BLaER1 treated with 17β-estradiol and CSF1 and Interleukin-3, amounts not matched to agents 10 nM and 100 nM (cell line): ENCODE data around the gene PLXNC1.

Source experiments
- H3K27ac ChIP-seq, 11 experiments: shearing (Covaris generic); formaldehyde crosslinking; 2 replicates each; pipeline ENCODE4 v1.8.1; 2022
- H3K27me3 ChIP-seq, 11 experiments: shearing (Covaris generic); formaldehyde crosslinking; 2 replicates each; pipeline ENCODE4 v1.8.1; 2022
- H3K36me3 ChIP-seq, 11 experiments: shearing (Covaris generic); formaldehyde crosslinking; 2 replicates each; pipeline ENCODE4 v1.8.1; 2022
- H3K4me1 ChIP-seq, 10 experiments: shearing (Covaris generic); formaldehyde crosslinking; 2 replicates each; pipeline ENCODE4 v1.8.1; 2022
- H3K4me2 ChIP-seq, 11 experiments: shearing (Covaris generic); formaldehyde crosslinking; 2 replicates each; pipeline ENCODE4 v1.8.1; 2022
- H3K4me3 ChIP-seq, 10 experiments: shearing (Covaris generic); formaldehyde crosslinking; 2 replicates each; pipeline ENCODE4 v1.8.1; 2022
- H3K9ac ChIP-seq, 11 experiments: shearing (Covaris generic); formaldehyde crosslinking; 2 replicates each; pipeline ENCODE4 v1.8.1; 2022
- H3K9me3 ChIP-seq, 11 experiments: shearing (Covaris generic); formaldehyde crosslinking; replicated peaks in 1 of 11; 2 replicates each; pipeline ENCODE4 v1.8.1; 2022
- H4K20me1 ChIP-seq, 11 experiments: shearing (Covaris generic); formaldehyde crosslinking; 2 replicates each; pipeline ENCODE4 v1.8.1; 2022
- Cebpa-rat ChIP-seq, 11 experiments: shearing (Covaris generic); IDR thresholded peaks; 2 replicates each; pipeline ENCODE4 v1.8.1; 2022

The PLXNC1 gene

GRCh38 chr12:94230357-94230905, 82.1 kb downstream of the PLXNC1 start:
- peak overlapping the region in 3 of 11 experiments; percentile 2 to 5 (median 3); a peak in 2 of 22 replicates for H3K4me2 ChIP-seq
- no peak overlapping the region for H3K9ac ChIP-seq
- peaks cover 0 to 7% (median 0%) of the 10 kb centered on the region in 11 experiments; a peak in 2 of 22 replicates for H3K27me3 ChIP-seq

GRCh38 chr12:94231709-94232108, 83.3 kb downstream of the PLXNC1 start:
- no peak overlapping the region for H3K4me3 ChIP-seq
- H3K27ac ChIP-seq = no peak overlapping the region
- peaks cover 0 to 42% (median 0%) of the 10 kb centered on the region in 11 experiments; a peak in 5 of 22 replicates for H3K36me3 ChIP-seq
- TF ChIP-seq Cebpa-rat (IDR thresholded peaks at IDR 0.05) = no peak
- no peaks in the 10 kb centered on the region for H3K9me3 ChIP-seq
- H4K20me1 ChIP-seq = no peaks in the 10 kb centered on the region
- H3K4me1 ChIP-seq = peaks cover 0 to 9% (median 0%) of the 10 kb centered on the region in 10 experiments; a peak in 3 of 20 replicates
- no peak overlapping the region for H3K9ac ChIP-seq
- H3K4me2 ChIP-seq = no peak overlapping the region
- peaks cover 0 to 15% (median 0%) of the 10 kb centered on the region in 11 experiments; a peak in 4 of 22 replicates for H3K27me3 ChIP-seq

More at GRCh38 chr12:94230357-94230905, 82.1 kb downstream of the PLXNC1 start:
- no peak overlapping the region for H3K4me3 ChIP-seq
- no peaks in the 10 kb centered on the region for H4K20me1 ChIP-seq
- no peaks in the 10 kb centered on the region for H3K9me3 ChIP-seq
- H3K36me3 ChIP-seq = peaks cover 0 to 47% (median 0%) of the 10 kb centered on the region in 11 experiments; a peak in 5 of 22 replicates
- no peak overlapping the region for H3K27ac ChIP-seq
- H3K4me1 ChIP-seq = peaks cover 0 to 9% (median 0%) of the 10 kb centered on the region in 10 experiments; a peak in 3 of 20 replicates
- TF ChIP-seq Cebpa-rat (IDR thresholded peaks at IDR 0.05) = no peak

DNA sequence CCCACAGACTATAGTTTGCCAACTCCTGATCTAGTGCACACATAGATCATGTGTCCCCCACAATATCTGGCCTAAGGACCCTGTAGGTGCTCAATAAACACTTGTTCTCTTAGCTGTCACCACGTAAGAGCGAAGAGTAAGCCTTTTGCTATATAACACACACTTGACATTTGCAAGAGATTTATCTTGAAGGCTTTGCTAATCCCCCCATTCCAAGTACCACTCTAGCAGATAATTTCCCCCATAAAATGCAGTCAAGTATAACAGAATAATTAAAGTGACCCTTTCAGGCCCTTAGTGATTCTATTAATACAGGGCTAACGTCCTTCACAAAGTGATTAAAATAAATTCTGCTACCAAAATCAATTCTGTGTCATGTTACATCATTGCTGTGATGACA, 87.5 kb downstream of the PLXNC1 start:
- Histone ChIP-seq H4K20me1 (0 out of 22 replicates have a peak, but pooled peaks cover 0 to 4% (median 0%) of the 10 kb centered on the region in 11 experiments), H3K9ac (no peak overlapping the region), H3K36me3 (peaks cover 0 to 22% (median 0%) of the 10 kb centered on the region in 11 experiments; a peak in 3 of 22 replicates), H3K27me3 (peaks cover 0 to 42% (median 0%) of the 10 kb centered on the region in 11 experiments; a peak in 4 of 22 replicates), H3K4me3 (no peak overlapping the region), H3K27ac (no peak overlapping the region), H3K4me2 (no peak overlapping the region), H3K9me3 (no peaks in the 10 kb centered on the region), H3K4me1 (peaks cover 14 to 16% (median 15%) of the 10 kb centered on the region in 10 experiments)
- TF ChIP-seq Cebpa-rat (IDR thresholded peaks at IDR 0.05) = no peak

DNA sequence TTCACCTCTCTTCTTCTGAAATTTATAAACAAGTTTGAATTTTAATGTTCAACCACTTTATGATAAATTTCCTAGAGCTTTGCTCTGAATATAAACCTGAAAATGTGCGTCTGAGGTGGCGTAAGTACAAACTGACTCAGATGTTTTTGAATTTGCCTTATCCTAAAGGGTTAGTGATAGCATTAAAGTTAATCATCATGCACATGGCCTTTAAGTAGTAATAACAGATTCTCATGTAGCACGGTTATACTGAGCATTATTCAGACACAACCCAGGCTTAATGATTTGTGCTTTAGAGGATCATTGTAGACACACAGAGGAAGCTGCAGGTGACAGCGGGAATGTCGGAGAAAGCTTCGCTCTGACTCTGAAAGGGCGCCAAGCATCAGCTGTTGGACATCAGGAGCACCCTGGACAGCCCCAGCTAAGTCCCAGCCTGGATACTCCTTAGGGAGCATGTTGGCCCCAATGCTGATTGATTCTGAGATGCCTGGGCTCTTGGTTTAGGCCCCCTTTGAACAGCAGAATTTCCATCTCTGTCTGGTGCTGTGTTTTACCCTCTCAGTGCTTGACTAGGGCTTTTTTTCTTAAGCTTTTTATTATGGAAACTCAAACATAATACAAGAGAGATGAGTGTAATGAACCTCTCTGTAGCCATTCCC, 91.1 kb downstream of the PLXNC1 start:
- peaks cover 17 to 41% (median 21%) of the 10 kb centered on the region in 10 experiments for H3K4me1 ChIP-seq
- TF ChIP-seq Cebpa-rat (IDR thresholded peaks at IDR 0.05) = no peak
- H4K20me1 ChIP-seq = 0 out of 22 replicates have a peak, but pooled peaks cover 0 to 4% (median 0%) of the 10 kb centered on the region in 11 experiments
- H3K9me3 ChIP-seq = no peaks in the 10 kb centered on the region
- no peak overlapping the region for H3K4me3 ChIP-seq
- H3K4me2 ChIP-seq = peak overlapping the region; percentile 35 to 83 (median 63); a peak in 21 of 22 replicates
- H3K36me3 ChIP-seq = peaks cover 0 to 18% (median 0%) of the 10 kb centered on the region in 11 experiments; a peak in 2 of 22 replicates
- H3K27ac ChIP-seq = no peak overlapping the region
- H3K27me3 ChIP-seq = peaks cover 0 to 49% (median 0%) of the 10 kb centered on the region in 11 experiments; a peak in 4 of 22 replicates
- no peak overlapping the region for H3K9ac ChIP-seq

DNA sequence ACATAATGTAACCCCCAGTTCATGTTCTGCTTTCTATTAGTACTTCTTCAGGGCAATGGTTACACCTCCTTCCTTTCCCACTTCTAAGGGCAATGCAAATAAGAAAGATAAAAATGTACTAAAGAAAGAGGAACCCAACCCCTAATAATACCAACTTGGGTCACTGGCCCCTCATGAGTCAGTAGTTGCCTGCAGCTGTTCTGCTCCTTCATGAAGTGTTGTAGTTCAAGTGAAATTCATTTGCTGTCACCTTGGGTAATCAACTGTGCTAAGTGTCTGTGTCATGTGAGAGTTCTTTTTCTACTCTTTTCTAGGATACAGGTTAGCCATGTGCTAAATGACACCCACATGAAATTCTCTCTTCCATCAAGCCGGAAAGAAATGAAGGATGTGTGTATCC, 91.8 kb downstream of the PLXNC1 start:
- H3K27me3 ChIP-seq = peaks cover 0 to 49% (median 0%) of the 10 kb centered on the region in 11 experiments; a peak in 4 of 22 replicates
- peak overlapping the region in 1 of 11 experiments; percentile 21; a peak in 3 of 22 replicates for H3K27ac ChIP-seq
- no peaks in the 10 kb centered on the region for H3K9me3 ChIP-seq
- H3K36me3 ChIP-seq = peaks cover 0 to 18% (median 0%) of the 10 kb centered on the region in 11 experiments; a peak in 2 of 22 replicates
- peak overlapping the region; percentile 35 to 83 (median 63); a peak in 21 of 22 replicates for H3K4me2 ChIP-seq
- no peak for TF ChIP-seq Cebpa-rat (IDR thresholded peaks at IDR 0.05)
- H3K4me1 ChIP-seq = peaks cover 24 to 48% (median 28%) of the 10 kb centered on the region in 10 experiments
- H3K4me3 ChIP-seq = no peak overlapping the region
- no peak overlapping the region for H3K9ac ChIP-seq
- H4K20me1 ChIP-seq = 0 out of 22 replicates have a peak, but pooled peaks cover 0 to 4% (median 0%) of the 10 kb centered on the region in 11 experiments

- Histone ChIP-seq H3K4me3 (no peak overlapping the region), H3K4me2 (peak overlapping the region in 3 of 11 experiments; percentile 3 to 18 (median 7); a peak in 4 of 22 replicates), H3K36me3 (peaks cover 0 to 10% (median 0%) of the 10 kb centered on the region in 11 experiments; a peak in 6 of 22 replicates), H3K9me3 (no peaks in the 10 kb centered on the region), H3K9ac (no peak overlapping the region), H3K4me1 (peaks cover 28 to 58% (median 38%) of the 10 kb centered on the region in 10 experiments), H3K27ac (no peak overlapping the region), H4K20me1 (0 out of 22 replicates have a peak, but pooled peaks cover 0 to 4% (median 0%) of the 10 kb centered on the region in 11 experiments), H3K27me3 (peaks cover 0 to 41% (median 0%) of the 10 kb centered on the region in 11 experiments; a peak in 4 of 22 replicates)
- TF ChIP-seq Cebpa-rat (IDR thresholded peaks at IDR 0.05) = no peak
Measured at GRCh38 chr12:94242901-94243300, 94.5 kb downstream of the PLXNC1 start.

DNA sequence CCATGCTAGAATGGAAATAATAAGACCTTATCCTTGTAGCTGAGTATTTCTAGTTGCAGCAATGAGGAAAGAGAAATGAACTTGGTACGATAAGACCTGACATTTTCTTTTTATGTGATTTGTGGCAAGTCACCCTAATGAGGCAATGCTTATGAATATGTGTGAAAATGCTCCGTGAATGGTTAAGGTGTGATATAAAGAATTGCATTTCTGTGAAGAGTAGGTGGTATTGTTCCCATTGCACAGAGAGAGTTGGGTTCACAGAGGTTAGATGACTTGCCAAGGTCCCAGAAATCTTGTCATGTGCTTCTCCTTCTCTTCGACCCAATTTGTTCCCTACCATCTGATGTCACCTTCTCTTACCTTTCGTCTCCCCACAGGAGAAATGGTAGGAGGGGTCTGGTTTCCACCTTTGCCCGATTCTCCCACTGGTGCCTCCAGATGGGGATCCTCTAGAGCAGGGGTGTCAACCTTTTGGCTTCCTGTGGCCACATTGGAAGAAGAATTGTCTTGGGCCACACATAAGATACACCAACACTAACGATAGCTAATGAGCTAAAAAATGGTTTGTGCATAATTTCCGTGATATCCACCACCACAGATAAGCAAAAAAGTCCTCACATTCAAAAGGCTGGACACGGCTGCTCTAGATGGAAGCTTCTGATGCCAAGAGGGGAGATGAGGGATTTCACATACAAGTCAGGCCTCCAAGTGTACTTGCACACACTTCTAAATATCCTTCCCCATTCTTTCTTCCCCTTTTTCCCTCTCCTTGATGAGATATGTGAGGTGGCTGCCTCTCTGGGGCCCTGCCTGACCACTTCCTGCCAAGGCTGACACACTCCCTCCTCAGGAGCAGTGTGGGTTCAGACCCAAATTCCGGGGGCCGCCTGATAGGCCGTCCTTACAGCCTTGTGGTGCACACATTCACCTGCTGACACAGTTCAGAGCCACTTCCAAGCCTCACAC, 96.1 kb downstream of the PLXNC1 start:
- 0 out of 22 replicates have a peak, but pooled peaks cover 0 to 4% (median 0%) of the 10 kb centered on the region in 11 experiments for H4K20me1 ChIP-seq
- TF ChIP-seq Cebpa-rat (IDR thresholded peaks at IDR 0.05) = no peak
- no peaks in the 10 kb centered on the region for H3K9me3 ChIP-seq
- H3K36me3 ChIP-seq = peaks cover 0 to 18% (median 5%) of the 10 kb centered on the region in 11 experiments; a peak in 7 of 22 replicates
- peak overlapping the region in 7 of 11 experiments; percentile 29 to 64 (median 44); a peak in 14 of 22 replicates for H3K27ac ChIP-seq
- H3K4me2 ChIP-seq = peak overlapping the region; percentile 50 to 84 (median 77)
- H3K9ac ChIP-seq = no peak overlapping the region; a peak in 1 of 22 replicates
- H3K4me1 ChIP-seq = peaks cover 27 to 56% (median 36%) of the 10 kb centered on the region in 10 experiments
- H3K4me3 ChIP-seq = no peak overlapping the region
- H3K27me3 ChIP-seq = peaks cover 0 to 28% (median 0%) of the 10 kb centered on the region in 11 experiments; a peak in 3 of 22 replicates
